IPS-18a (cell line): ENCODE data around the gene RAI2.

ENCODE experiments used
- H3K27ac ChIP-seq: one replicate; pipeline ENCODE4 v1.5.1; 2013; ENCODE audit warnings: low read length
- H3K27me3 ChIP-seq: one replicate; pipeline ENCODE4 v1.6.1; 2013; ENCODE audit warnings: mild to moderate bottlenecking, low read length; ENCODE audit not compliant: control insufficient read depth, insufficient read depth
- H3K36me3 ChIP-seq: one replicate; pipeline ENCODE4 v1.6.1; 2013; ENCODE audit warnings: low read depth, low read length; ENCODE audit not compliant: control insufficient read depth
- H3K4me1 ChIP-seq: one replicate; pipeline ENCODE4 v1.6.1; 2013; ENCODE audit warnings: low read depth, low read length; ENCODE audit not compliant: control insufficient read depth
- H3K4me3 ChIP-seq: one replicate; pipeline ENCODE4 v1.5.1; 2013; ENCODE audit warnings: low read length
- H3K9ac ChIP-seq: one replicate; pipeline ENCODE4 v1.6.1; 2013; ENCODE audit warnings: mild to moderate bottlenecking, low read length, moderate library complexity
- H3K9me3 ChIP-seq: one replicate; pipeline ENCODE4 v1.6.1; 2013; ENCODE audit warnings: low read depth, low read length; ENCODE audit not compliant: control insufficient read depth

RAI2 gene

GRCh38 chrX:17860811-17861488, at the start of gene RAI2:
Gene RAI2 (minus strand): TSS chrX:17861298. CDS start chrX:17802010, 59,288 bp downstream.
- Histone ChIP-seq H3K9me3 (no peaks in the 10 kb centered on the region), H3K36me3 (no peaks in the 10 kb centered on the region), H3K27me3 (peaks cover 69% of the 10 kb centered on the region), H3K4me1 (no peaks in the 10 kb centered on the region), H3K9ac (no peak within 1 kb of the TSS), H3K4me3 (peak within 1 kb of the TSS; percentile 57), H3K27ac (no peak within 1 kb of the TSS)

DNA sequence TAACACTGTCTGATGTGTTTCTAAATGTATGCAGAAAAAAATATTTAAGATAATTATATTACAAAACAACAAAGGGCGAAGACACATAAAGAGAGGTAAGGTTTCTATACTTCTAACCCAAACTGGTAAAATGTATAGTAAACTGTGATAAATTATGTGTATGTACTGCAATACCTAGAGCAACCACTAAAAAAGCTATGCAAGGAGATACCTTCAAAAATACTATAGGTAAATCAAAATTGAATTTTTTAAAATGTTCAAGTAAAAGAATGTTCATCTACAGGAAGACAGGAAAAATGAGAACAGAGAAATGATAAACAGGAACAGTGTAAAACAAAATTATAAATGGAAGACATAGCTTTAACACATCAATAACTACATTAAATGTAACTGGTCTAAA, 27.3 kb upstream of the RAI2 start:
- H3K27me3 ChIP-seq = no peaks in the 10 kb centered on the region
- no peak overlapping the region for H3K4me3 ChIP-seq

GRCh38 chrX:17882680-17883079, 21.6 kb upstream of the RAI2 start:
- Histone ChIP-seq H3K4me3 (no peak overlapping the region), H3K4me1 (no peaks in the 10 kb centered on the region), H3K9me3 (no peaks in the 10 kb centered on the region), H3K36me3 (no peaks in the 10 kb centered on the region), H3K9ac (no peak overlapping the region), H3K27ac (no peak overlapping the region), H3K27me3 (no peaks in the 10 kb centered on the region)

More for the DNA sequence above, 27.3 kb upstream of the RAI2 start:
- H3K9ac ChIP-seq = no peak overlapping the region
- no peaks in the 10 kb centered on the region for H3K4me1 ChIP-seq
- H3K36me3 ChIP-seq = no peaks in the 10 kb centered on the region
- H3K9me3 ChIP-seq = no peaks in the 10 kb centered on the region
- no peak overlapping the region for H3K27ac ChIP-seq

- Histone ChIP-seq H3K4me3 (no peak overlapping the region), H3K36me3 (no peaks in the 10 kb centered on the region), H3K27me3 (no peaks in the 10 kb centered on the region), H3K9me3 (peaks cover 9% of the 10 kb centered on the region), H3K27ac (no peak overlapping the region), H3K4me1 (no peaks in the 10 kb centered on the region), H3K9ac (no peak overlapping the region)
These were observed 17.1 kb upstream of the RAI2 start for GRCh38 chrX:17878028-17878670.

GRCh38 chrX:17876135-17876534, 15.0 kb upstream of the RAI2 start:
- no peak overlapping the region for H3K9ac ChIP-seq
- H3K4me1 ChIP-seq = no peaks in the 10 kb centered on the region
- H3K27ac ChIP-seq = no peak overlapping the region
- peaks cover 16% of the 10 kb centered on the region for H3K9me3 ChIP-seq
- H3K4me3 ChIP-seq = no peak overlapping the region
- H3K27me3 ChIP-seq = no peaks in the 10 kb centered on the region
- H3K36me3 ChIP-seq = no peaks in the 10 kb centered on the region

- Histone ChIP-seq H3K9me3 (peaks cover 12% of the 10 kb centered on the region), H3K9ac (no peak overlapping the region), H3K36me3 (no peaks in the 10 kb centered on the region), H3K4me1 (no peaks in the 10 kb centered on the region), H3K27me3 (no peaks in the 10 kb centered on the region), H3K4me3 (no peak overlapping the region), H3K27ac (no peak overlapping the region)
These were observed 8.5 kb upstream of the RAI2 start for GRCh38 chrX:17869580-17869979.

DNA sequence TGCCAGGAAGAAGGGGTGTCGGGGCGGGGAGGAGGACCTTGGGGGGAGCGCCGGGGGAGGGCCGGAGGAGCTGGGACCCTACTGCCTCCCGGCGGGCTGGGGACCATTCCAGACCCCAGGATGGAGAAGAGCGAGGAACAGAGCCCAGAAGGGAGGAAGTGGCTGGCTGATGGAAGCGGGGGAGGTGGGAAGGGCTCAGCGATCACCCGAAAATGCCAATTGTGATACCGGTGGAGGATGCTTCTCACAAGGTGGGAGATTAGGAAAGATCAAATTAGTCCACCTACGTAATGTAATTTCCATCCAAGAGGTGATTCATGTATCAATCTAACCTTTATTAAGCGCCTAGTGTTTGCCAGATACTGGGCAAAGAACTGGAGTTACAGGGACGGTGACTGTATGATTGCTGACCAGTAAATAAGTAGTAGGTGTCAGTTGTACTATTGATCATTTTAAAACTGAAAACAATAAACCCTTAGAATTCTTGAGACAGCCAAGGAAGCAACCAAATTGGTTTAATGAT, 452 bp upstream of the RAI2 start:
- H3K27me3 ChIP-seq = peaks cover 65% of the 10 kb centered on the region
- H3K4me3 ChIP-seq = peak overlapping the region; percentile 39

DNA sequence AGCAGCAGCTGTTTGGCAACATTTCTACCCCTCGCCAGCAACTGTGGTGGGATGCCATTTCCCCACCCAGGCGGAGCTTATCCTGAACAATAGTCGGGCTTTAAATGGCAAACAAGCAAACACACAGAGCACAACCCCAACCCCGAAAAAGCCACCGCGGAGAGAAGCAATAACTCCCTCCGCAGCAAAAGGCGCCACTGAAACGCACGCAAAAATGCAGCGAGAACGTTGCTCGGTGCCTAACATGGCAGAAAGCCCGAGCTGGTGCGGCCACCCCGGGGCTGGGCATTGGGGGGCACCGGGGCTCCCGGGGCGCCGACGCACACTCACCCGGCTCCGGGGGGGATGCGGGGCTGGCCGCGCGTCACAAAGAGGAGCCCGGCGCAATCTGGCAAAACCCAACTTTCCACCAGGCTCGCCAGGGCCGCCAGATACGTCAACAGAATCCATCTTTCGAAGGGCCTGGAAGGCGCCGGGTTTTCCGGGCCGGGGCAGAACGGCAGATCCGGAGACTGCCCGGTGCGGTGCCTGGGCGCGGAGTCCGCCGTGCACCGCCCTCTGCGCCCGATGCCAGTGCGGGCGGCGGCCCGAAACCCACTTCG, 818 bp downstream of the RAI2 start:
- H3K9ac ChIP-seq = no peak overlapping the region
- no peak overlapping the region for H3K27ac ChIP-seq
- no peaks in the 10 kb centered on the region for H3K36me3 ChIP-seq
- peak overlapping the region; percentile 57 for H3K4me3 ChIP-seq
- peaks cover 69% of the 10 kb centered on the region for H3K27me3 ChIP-seq
- H3K9me3 ChIP-seq = no peaks in the 10 kb centered on the region
- no peaks in the 10 kb centered on the region for H3K4me1 ChIP-seq

More for the DNA sequence above, 452 bp upstream of the RAI2 start:
- no peaks in the 10 kb centered on the region for H3K9me3 ChIP-seq
- H3K4me1 ChIP-seq = no peaks in the 10 kb centered on the region
- H3K9ac ChIP-seq = no peak overlapping the region
- no peaks in the 10 kb centered on the region for H3K36me3 ChIP-seq
- no peak overlapping the region for H3K27ac ChIP-seq

GRCh38 chrX:17859609-17860178, 1.4 kb downstream of the RAI2 start:
- H3K9ac ChIP-seq = no peak overlapping the region
- H3K27me3 ChIP-seq = peaks cover 69% of the 10 kb centered on the region
- H3K36me3 ChIP-seq = no peaks in the 10 kb centered on the region
- no peaks in the 10 kb centered on the region for H3K9me3 ChIP-seq
- no peak overlapping the region for H3K27ac ChIP-seq
- H3K4me3 ChIP-seq = peak overlapping the region; percentile 57
- H3K4me1 ChIP-seq = no peaks in the 10 kb centered on the region

- Histone ChIP-seq H3K9ac (no peak overlapping the region), H3K9me3 (no peaks in the 10 kb centered on the region), H3K27ac (no peak overlapping the region), H3K4me3 (no peak overlapping the region), H3K27me3 (peaks cover 34% of the 10 kb centered on the region), H3K36me3 (no peaks in the 10 kb centered on the region), H3K4me1 (no peaks in the 10 kb centered on the region)
These were observed 6.6 kb downstream of the RAI2 start for GRCh38 chrX:17854531-17854930.

DNA sequence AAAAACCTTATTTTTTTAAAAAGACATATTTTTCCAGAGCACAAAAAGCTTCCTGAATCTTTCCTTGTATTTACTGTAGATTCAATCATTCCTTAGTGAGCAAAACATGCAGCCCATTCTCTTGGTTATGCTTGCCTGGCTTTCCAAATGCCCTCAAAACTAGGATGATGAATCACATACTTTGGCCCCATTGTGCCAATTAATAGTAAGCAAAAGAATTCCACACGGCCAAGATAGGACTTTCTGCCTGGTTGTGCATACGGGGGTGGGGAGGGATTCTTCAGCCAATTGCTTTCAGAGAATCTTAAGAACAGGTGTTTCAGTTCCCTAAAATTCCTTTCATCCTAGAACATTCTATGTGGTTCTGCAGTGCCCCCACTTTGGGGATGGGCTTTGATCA, 7.0 kb downstream of the RAI2 start:
- peaks cover 29% of the 10 kb centered on the region for H3K27me3 ChIP-seq
- no peak overlapping the region for H3K27ac ChIP-seq
- no peak overlapping the region for H3K4me3 ChIP-seq
- H3K9me3 ChIP-seq = no peaks in the 10 kb centered on the region
- H3K4me1 ChIP-seq = no peaks in the 10 kb centered on the region
- H3K36me3 ChIP-seq = no peaks in the 10 kb centered on the region
- no peak overlapping the region for H3K9ac ChIP-seq
